Mesendoderm (in vitro differentiated cells): ENCODE measurements around the gene ISOC2.
A peak's percentile ranks its signal among the peaks of the same experiment; 100 is the strongest.

Experiments
- DNase-seq: peaks from one replicate; pipeline ENCODE4 v3.0.0; 2013
- H2AK5ac ChIP-seq: 2 replicates; pipeline ENCODE4 v1.6.1; 2013; ENCODE audit warnings: low read length, inconsistent platforms
- H2BK120ac ChIP-seq: 2 replicates; pipeline ENCODE4 v1.6.1; 2013; ENCODE audit warnings: low read depth, mild to moderate bottlenecking, low read length, moderate library complexity, mixed read lengths
- H2BK15ac ChIP-seq: replicated peaks from 2 replicates; pipeline ENCODE4 v1.6.1; 2013; ENCODE audit warnings: low read depth, mild to moderate bottlenecking, moderate library complexity
- H2BK5ac ChIP-seq: 2 replicates; pipeline ENCODE4 v1.6.1; 2013; ENCODE audit warnings: low read length, inconsistent platforms
- H3K18ac ChIP-seq: 2 replicates; pipeline ENCODE4 v1.6.1; 2013; ENCODE audit warnings: mild to moderate bottlenecking, low read length, mixed read lengths
- H3K23ac ChIP-seq: one replicate; pipeline ENCODE4 v1.6.1; 2013; ENCODE audit warnings: low read length
- H3K27ac ChIP-seq: 2 replicates; pipeline ENCODE4 v1.5.1; 2013; ENCODE audit warnings: low read depth, mild to moderate bottlenecking, inconsistent platforms, low read length, moderate library complexity
- H3K27me3 ChIP-seq: 2 replicates; pipeline ENCODE4 v1.6.1; 2013; ENCODE audit warnings: low read length, control low read depth, mild to moderate bottlenecking, inconsistent platforms; ENCODE audit not compliant: insufficient read depth, poor library complexity
- H3K36me3 ChIP-seq: 2 replicates; pipeline ENCODE4 v1.6.1; 2013; ENCODE audit warnings: low read length, inconsistent platforms; ENCODE audit not compliant: control insufficient read depth, insufficient read depth
- H3K4ac ChIP-seq: one replicate; pipeline ENCODE4 v1.6.1; 2013; ENCODE audit warnings: low read depth, mild to moderate bottlenecking, low read length, moderate library complexity
- H3K4me1 ChIP-seq: 2 replicates; pipeline ENCODE4 v1.6.1; 2013; ENCODE audit warnings: low read depth, low read length, inconsistent platforms; ENCODE audit not compliant: control insufficient read depth
- H3K4me2 ChIP-seq: 2 replicates; pipeline ENCODE4 v1.6.1; 2013; ENCODE audit warnings: low read length
- H3K4me3 ChIP-seq: 2 replicates; pipeline ENCODE4 v1.5.1; 2013; ENCODE audit warnings: mild to moderate bottlenecking, low read length
- H3K56ac ChIP-seq: one replicate; pipeline ENCODE4 v1.6.1; 2013; ENCODE audit warnings: low read length
- H3K79me1 ChIP-seq: 2 replicates; pipeline ENCODE4 v1.6.1; 2013; ENCODE audit warnings: low read length, inconsistent platforms
- H3K79me2 ChIP-seq: 2 replicates; pipeline ENCODE4 v1.6.1; 2013; ENCODE audit warnings: mild to moderate bottlenecking, low read length; ENCODE audit not compliant: control insufficient read depth, insufficient read depth
- H3K9ac ChIP-seq: 2 replicates; pipeline ENCODE4 v1.6.1; 2013; ENCODE audit warnings: low read length, inconsistent platforms
- H4K5ac ChIP-seq: one replicate; pipeline ENCODE4 v1.6.1; 2013; ENCODE audit warnings: low read length
- H4K8ac ChIP-seq: one replicate; pipeline ENCODE4 v1.6.1; 2013; ENCODE audit warnings: low read depth, mild to moderate bottlenecking, control low read depth, low read length, moderate library complexity
- WGBS: extraction: QIAGEN DNeasy Blood & Tissue Kit; methylation state at CpG from one replicate; pipeline ENCODE4 v1.1.7; 2013; ENCODE audit warnings: low lambda C conversion rate, missing lambda C conversion rate; ENCODE audit not compliant: insufficient coverage; ENCODE audit errors: extremely low coverage; 5-methylcytosine and 5-hydroxymethylcytosine counted together

ISOC2 gene

GRCh38 chr19:55487924-55488687 is 26.7 kb upstream of the ISOC2 start, which contains the start of gene SSC5D:
SSC5D (plus strand) TSS chr19:55488436; CDS start chr19:55488590, 154 bp downstream.
- Histone ChIP-seq H3K4me1 (peaks cover 8% of the 10 kb centered on the region), H3K4me2 (peak within 1 kb of the TSS; percentile 15), H2BK120ac (no peak within 1 kb of the TSS), H2BK15ac (no peak within 1 kb of the TSS), H3K9ac (peak within 1 kb of the TSS; percentile 59), H3K23ac (no peak within 1 kb of the TSS), H3K56ac (peak within 1 kb of the TSS; percentile 79), H3K79me1 (peaks cover 2% of the 10 kb centered on the region), H3K27ac (peak within 1 kb of the TSS; percentile 76), H4K8ac (no peak within 1 kb of the TSS), H2BK5ac (no peak within 1 kb of the TSS), H2AK5ac (no peak within 1 kb of the TSS), H3K18ac (no peak within 1 kb of the TSS), H3K4ac (no peak within 1 kb of the TSS), H3K79me2 (no peaks in the 10 kb centered on the region), H3K4me3 (no peak within 1 kb of the TSS), H4K5ac (no peak within 1 kb of the TSS), H3K36me3 (no peaks in the 10 kb centered on the region), H3K27me3 (no peaks in the 10 kb centered on the region)
- no CpG with 5 or more reads among the region's 21 CpGs for WGBS
- DNase-seq: peak; percentile 50

- Histone ChIP-seq H3K4me1 (peaks cover 8% of the 10 kb centered on the region), H3K27me3 (no peaks in the 10 kb centered on the region), H3K23ac (no peak overlapping the region), H2BK5ac (no peak overlapping the region), H3K79me2 (no peaks in the 10 kb centered on the region), H3K4me2 (no peak overlapping the region), H2BK15ac (no peak overlapping the region), H3K27ac (peak overlapping the region; percentile 76), H3K56ac (peak overlapping the region; percentile 79), H3K18ac (no peak overlapping the region), H3K36me3 (no peaks in the 10 kb centered on the region), H4K8ac (no peak overlapping the region), H4K5ac (no peak overlapping the region), H2AK5ac (no peak overlapping the region), H3K4ac (no peak overlapping the region), H2BK120ac (no peak overlapping the region), H3K9ac (peak overlapping the region; percentile 59), H3K4me3 (no peak overlapping the region), H3K79me1 (peaks cover 2% of the 10 kb centered on the region)
- peak; percentile 80 for DNase-seq
- no CpG with 5 or more reads among the region's 27 CpGs for WGBS
These were observed 25.8 kb upstream of the ISOC2 start for GRCh38 chr19:55486971-55487923.

- Histone ChIP-seq H3K4ac (no peak overlapping the region), H3K36me3 (no peaks in the 10 kb centered on the region), H3K27me3 (no peaks in the 10 kb centered on the region), H3K23ac (no peak overlapping the region), H3K56ac (peak overlapping the region; percentile 79), H3K4me1 (peaks cover 8% of the 10 kb centered on the region), H4K5ac (no peak overlapping the region), H3K18ac (no peak overlapping the region), H2AK5ac (no peak overlapping the region), H2BK15ac (no peak overlapping the region), H3K79me2 (no peaks in the 10 kb centered on the region), H3K9ac (peak overlapping the region; percentile 59), H2BK5ac (no peak overlapping the region), H2BK120ac (no peak overlapping the region), H3K27ac (peak overlapping the region; percentile 76), H3K79me1 (peaks cover 2% of the 10 kb centered on the region), H3K4me2 (no peak overlapping the region), H3K4me3 (no peak overlapping the region), H4K8ac (no peak overlapping the region)
- no CpG with 5 or more reads among the region's 53 CpGs for WGBS
- no peak for DNase-seq
These were observed 24.9 kb upstream of the ISOC2 start for GRCh38 chr19:55486043-55486970.

DNA sequence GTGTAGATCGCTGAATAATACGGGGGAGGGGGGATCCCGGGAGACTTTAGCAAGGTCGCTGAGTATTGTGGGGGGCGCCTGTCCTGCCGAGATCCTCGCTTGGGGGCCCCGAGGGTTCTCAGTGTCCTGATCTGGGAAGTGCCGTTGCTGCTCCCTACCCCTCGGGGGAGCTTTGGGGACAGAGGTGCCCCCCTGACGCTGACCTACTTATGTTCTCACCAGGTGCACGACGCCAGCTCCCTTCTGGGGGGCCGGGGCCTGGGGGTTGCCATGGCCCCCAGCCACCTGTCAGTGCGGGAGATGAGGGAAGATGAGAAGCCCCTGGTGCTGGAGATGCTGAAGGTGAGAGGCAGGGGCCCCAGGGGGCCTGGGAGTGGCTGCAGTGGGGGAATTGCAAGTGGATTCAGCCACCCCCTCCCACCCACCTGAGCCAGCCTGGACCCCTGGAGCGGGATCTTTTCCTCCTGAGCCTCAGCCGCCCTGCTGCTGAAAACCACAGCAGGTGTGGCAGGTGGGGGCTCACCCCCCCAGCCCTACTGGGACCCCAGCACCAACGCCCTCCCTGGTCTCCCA is 24.1 kb upstream of the ISOC2 start:
- no peaks in the 10 kb centered on the region for H3K79me2 ChIP-seq
- H2BK15ac ChIP-seq: no peak overlapping the region
- no peak overlapping the region for H2AK5ac ChIP-seq
- no peak overlapping the region for H3K23ac ChIP-seq
- no peak overlapping the region for H3K27ac ChIP-seq
- H3K56ac ChIP-seq: peak overlapping the region; percentile 90
- peak; percentile 12 for DNase-seq
- H4K8ac ChIP-seq: no peak overlapping the region
- H3K4me3 ChIP-seq: peak overlapping the region; percentile 41
- H3K4ac ChIP-seq: no peak overlapping the region
- no CpG with 5 or more reads among the region's 18 CpGs for WGBS
- H3K4me2 ChIP-seq: peak overlapping the region; percentile 57
- H3K4me1 ChIP-seq: peaks cover 8% of the 10 kb centered on the region
- no peaks in the 10 kb centered on the region for H3K27me3 ChIP-seq
- no peaks in the 10 kb centered on the region for H3K36me3 ChIP-seq
- H3K18ac ChIP-seq: peak overlapping the region; percentile 57
- H3K9ac ChIP-seq: peak overlapping the region; percentile 71
- no peak overlapping the region for H4K5ac ChIP-seq
- H2BK120ac ChIP-seq: no peak overlapping the region
- H2BK5ac ChIP-seq: no peak overlapping the region
- peaks cover 2% of the 10 kb centered on the region for H3K79me1 ChIP-seq
